NCI-H345 treated with DMSO at 0.1 percent for 48 hours (cell line): ENCODE measurements around the gene KDM3A.

Experiments used
- DNase-seq: peaks from one replicate; lab custom pipeline; 2025; ENCODE audit not compliant: unreplicated experiment; lab: John Stamatoyannopoulos, UW

Gene KDM3A

DNA sequence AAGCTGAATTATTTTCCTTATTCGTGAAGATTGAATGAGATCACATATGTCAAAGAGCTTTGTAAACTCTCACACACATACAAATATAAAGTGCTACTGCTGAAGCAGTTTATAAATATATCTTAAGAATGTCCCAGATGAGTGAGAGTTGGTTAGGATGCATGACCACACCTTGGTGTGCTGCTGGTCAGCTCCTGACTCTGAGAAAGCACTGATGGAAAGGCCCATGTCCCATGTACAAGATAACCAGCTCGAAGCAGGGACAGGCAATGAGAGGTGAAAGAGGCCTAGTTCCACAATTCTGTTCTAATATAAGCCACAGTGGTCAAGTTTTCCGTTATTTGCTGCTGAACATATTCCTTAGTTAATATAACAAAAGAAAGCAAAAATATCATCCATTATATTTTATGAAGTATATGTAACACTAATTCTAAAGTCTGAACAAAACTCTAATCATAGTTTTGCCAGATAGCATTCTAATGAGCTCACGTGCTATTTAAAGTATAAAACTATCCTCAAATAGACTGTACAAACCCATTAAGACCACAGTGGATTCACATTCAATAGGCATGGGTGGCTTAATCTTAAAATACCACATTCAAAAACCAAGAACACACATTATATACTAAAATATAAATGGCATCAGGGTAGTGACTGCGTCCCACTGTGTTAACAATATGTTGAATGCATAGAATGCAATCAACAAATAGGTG is 72.9 kb downstream of the KDM3A start:
- no peak for DNase-seq

DNA sequence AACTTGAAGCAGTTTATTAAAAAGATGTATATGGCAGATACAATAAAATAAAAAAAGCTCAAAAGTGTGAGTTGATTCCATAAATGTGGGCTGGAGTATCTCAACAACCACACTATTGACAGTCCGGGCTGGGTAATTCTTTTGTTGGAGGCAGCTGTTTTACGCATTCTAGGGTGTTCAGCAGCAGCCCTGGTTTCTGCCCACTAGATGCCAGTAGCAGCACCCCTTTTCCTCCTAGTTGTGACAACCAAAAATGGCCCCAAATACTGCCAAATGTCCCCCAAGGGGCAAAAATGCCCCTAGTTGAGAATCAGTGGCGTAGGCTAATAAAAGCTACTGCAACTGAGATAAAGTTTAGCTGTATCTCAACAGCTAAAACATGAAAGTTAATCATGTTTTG is 77.3 kb downstream of the KDM3A start:
- DNase-seq = no peak

DNA sequence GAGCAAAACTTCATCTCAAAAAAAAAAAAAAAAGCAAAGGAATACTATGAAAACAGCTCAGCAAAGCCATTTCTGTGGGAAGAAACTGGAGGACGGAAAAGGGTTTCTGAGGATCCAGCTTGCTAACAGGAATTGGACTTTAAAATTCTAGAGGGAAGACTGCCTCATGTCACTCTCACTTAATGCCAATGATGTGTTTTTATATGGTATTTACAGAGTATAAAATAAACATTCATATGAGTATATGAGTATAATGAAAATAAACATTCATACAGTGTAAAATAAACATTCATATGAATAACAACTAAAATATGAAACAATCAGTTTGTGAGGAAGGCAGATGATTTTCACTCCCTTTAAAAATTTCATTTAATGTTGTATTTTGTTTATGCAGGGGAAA is 78.2 kb downstream of the KDM3A start:
- no peak for DNase-seq

DNA sequence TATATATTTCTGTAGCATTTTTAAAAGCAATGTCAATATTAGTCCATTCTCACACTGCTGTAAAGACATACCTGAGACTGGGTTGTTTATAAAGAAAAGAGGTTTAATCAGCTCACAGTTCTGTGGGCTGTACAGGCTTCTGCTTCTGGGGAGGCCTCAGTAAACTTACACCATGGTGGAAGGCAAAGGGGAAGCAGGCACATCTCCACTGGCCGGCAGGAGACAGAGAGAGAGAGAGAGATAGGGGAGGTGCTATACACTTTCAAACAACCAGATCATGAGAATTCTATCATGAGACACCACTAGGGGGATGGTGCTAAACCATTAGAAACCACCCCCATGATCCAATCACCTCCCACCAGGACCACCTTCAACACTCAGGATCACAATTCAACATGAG is 79.0 kb downstream of the KDM3A start:
- no peak for DNase-seq

DNA sequence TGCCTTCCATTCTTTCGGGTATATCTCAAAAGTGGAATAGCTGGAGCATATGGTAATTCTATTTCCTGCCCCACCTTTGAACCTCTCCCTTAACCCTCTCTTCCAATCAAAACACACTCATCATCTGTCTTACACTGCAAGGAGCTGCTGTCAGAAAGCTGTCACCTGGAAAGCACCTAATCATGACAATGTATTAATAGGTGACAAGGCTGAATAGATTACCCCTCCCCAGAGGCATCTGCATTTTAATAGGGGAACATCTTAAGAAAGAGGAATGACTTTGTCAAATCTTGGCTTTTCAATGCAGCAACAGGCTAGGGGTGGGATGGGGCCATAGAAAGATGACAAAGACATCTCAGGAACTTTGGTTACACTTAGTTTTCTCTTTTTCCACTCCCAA is 80.8 kb downstream of the KDM3A start:
- no peak for DNase-seq

DNA sequence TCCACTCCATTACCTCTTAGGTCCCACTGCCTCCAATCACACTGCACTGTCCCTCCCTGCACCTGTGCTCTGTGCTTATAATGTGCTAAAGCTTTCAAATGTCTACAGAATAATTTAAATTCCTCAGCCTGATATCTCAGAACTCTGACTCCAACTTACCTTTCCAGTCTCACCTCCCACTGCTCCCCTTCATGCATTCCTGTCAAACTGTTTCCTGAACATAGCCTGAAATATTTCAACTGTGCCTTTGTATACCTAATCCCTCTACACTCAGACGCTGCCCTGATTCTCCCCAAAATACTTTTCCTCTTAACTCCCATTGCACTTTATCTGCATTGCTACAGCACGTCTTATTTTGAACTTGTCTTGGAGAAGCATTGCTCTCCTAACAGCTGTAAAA is 81.5 kb downstream of the KDM3A start:
- DNase-seq = no peak

DNA sequence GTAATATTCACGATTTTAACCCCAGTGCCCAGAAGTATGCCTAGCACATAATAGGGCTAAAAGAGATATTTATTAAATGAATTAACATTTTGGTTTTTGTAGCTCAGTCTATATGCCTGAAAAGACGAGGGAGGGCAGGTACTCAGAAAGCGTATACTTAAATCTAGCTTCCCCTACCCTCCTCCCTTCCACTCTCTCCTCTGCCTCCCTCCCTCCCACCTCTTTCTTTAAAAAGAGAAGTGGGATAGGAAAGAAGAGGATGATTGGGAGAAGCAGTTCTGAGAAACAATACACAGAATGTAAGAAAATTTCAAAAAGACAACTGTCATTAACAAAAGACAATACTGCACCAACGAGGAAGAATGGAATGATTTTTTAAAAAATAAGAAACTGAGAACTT is 82.3 kb downstream of the KDM3A start:
- no peak for DNase-seq

DNA sequence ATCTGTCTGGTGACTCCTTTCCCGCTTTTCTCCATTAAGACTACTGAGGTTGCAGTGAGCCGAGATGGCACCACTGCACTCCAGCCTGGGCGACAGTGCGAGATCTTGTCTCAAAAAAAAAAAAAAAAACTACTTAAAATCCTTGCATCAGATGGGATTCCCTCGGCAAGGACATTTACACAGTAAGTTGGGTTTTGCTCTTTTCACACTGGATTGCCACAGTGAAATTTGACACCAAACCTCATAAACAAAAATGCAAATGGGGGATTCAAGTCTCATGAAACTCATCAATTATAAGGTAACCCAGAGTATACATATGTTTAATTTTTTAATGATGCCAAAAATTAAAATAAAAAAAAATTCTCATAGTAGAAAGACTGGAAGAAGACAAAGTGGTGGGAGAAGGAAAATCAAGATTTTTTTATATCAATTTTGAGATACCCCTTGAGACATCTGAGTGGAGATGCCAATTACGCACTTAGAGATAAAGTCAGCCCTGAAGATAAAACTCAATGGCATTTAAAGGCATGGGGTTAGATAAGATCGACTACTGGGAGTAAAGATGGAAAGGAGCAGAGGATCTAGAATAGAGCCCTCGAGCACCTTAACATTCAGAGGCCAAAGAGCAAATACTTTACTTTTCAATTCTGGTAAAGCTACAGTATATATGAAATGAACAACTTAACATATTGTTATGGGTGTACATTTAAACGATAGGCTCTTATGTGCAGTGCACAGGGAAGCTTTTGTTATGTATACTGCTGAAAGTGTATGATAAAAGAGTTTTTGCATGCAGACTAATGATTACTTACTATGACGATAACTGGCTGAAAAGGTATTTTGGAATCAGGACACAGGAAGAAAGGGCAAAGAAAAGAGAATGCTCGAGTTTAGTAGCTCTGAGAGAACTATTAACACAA is 84.5 kb downstream of the KDM3A start:
- no peak for DNase-seq

DNA sequence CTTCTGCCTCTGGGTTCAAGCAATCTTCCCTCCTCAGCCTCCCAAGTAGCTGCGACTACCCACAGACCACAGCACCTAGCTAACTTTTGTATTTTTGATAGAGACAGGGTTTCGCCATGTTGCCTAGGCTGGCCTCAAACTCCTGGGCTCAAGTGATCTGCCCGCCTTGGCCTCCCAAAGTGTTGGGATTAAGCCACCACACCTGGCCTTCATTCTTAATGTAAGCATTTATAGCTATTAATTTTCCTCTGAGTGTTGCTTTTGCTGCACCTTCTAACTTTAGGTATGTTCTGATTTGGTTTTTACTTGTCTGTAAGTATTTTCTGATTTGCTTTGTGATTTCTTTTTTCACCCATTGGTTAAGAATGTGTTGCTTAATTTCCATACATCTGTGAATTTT is 92.4 kb downstream of the KDM3A start:
- DNase-seq = no peak

DNA sequence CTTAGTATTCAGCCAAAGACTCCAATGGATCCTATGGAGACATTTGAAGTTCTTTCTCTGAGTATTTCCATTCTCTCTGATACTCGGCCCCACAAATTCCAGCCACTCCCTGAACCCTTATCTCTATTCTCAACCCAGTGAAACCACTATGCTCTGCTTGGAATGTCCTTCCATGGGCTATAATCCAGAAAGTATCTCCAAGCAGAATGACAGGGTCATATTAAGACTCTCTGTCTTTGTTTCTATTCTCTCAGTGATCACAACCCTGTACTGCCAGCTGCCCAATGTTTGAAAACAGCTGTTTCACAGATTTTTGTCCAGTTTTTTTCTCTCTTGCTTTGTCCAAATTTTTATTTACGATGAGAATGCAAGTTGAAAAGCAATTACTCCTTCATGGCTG is 100.2 kb downstream of the KDM3A start:
- DNase-seq = no peak
